Neural progenitor cell (in vitro differentiated cells): ENCODE results near the gene IFIH1.

ENCODE experiments used
- EZH2phosphoT487 ChIP-seq: fragments of 200-600 bp; sonication (generic); IDR thresholded peaks from 2 replicates; pipeline ENCODE4 v1.6.1; 2017; ENCODE audit warnings: antibody characterized with exemption
- TF ChIP-seq, protein P1 (sequence below): fragments of 200-600 bp; sonication (generic); IDR thresholded peaks from 2 replicates; pipeline ENCODE4 v1.5.1; 2017; ENCODE audit warnings: antibody characterized with exemption, mild to moderate bottlenecking

DNA sequence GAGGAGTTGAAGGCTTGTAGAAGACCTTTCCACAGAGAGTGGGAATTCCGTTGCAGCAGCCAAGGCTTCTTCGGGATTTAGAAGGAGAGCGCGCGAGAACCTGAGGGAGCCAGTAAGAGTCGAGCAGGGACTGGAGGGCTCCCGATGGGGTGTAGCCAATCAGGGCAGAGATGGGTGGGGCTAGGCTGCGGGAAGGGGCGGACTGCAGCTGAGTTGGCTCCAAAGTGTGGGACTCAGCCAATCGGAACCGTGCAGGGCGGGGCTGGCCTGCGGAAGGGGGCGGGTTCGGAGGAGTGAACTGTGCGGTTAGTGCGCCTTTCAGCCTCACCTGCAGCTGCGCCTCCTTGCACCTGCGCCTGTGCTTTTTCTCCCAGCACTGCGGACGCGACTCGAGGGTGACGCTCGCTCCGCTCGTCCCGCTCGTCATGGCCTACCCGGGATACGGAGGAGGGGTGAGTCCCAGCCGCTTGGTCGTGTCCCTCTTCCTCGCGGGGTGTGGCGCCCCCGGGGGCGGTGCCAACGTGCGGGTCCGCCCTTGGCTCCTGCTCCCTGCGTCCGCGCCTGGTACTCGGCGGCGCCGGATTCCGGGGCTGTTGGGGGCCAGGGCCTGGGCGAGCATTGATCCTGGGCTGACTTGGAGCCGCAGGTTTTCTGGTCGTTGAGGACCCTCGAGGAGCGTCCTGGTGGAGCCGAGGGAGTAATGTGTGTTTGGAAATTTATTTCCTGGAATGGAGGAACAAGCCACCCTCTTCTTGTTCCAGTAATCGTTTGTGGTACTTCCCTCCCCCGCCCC lies 25.5 kb upstream of the IFIH1 start, which contains the start of gene GCA:
- TF ChIP-seq, protein P1, sequence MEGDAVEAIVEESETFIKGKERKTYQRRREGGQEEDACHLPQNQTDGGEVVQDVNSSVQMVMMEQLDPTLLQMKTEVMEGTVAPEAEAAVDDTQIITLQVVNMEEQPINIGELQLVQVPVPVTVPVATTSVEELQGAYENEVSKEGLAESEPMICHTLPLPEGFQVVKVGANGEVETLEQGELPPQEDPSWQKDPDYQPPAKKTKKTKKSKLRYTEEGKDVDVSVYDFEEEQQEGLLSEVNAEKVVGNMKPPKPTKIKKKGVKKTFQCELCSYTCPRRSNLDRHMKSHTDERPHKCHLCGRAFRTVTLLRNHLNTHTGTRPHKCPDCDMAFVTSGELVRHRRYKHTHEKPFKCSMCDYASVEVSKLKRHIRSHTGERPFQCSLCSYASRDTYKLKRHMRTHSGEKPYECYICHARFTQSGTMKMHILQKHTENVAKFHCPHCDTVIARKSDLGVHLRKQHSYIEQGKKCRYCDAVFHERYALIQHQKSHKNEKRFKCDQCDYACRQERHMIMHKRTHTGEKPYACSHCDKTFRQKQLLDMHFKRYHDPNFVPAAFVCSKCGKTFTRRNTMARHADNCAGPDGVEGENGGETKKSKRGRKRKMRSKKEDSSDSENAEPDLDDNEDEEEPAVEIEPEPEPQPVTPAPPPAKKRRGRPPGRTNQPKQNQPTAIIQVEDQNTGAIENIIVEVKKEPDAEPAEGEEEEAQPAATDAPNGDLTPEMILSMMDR = peak; percentile 26
- no peak for TF ChIP-seq EZH2phosphoT487
